Measurements from ENCODE around the gene ELK3. TPM values are rescaled to one million over a fixed set of nuclear protein-coding genes. Genes with fewer than 3 reads are reported as not detected.

The ELK3 gene
- total and polyA plus RNA-seq, 8 donors, result 2.9 to 12.9 (median 6.1) TPM

DNA sequence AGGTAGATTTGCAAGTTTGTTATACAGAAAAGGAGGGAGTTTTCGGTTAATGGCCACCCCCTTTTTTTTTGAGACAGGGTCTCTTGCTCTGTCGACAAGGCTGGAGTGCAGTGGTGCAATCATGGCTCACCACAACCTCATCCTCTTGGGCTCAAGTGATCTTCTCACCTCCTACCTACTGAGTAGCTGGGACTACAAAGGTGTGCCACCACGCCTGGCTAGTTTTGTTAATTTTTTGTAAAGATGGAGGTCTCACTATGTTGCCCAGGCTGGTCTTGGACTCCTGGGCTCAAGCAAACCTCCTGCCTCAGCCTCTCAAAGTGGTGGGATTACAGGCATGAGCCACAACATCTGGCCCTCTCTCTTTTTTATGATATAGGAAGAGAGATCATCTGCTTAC, 111.5 kb downstream of the ELK3 start:
- 96 to 97% methylated on average over 3 of the region's 3 CpGs for WGBS, 2 donors
- ATAC-seq, result no peak

DNA sequence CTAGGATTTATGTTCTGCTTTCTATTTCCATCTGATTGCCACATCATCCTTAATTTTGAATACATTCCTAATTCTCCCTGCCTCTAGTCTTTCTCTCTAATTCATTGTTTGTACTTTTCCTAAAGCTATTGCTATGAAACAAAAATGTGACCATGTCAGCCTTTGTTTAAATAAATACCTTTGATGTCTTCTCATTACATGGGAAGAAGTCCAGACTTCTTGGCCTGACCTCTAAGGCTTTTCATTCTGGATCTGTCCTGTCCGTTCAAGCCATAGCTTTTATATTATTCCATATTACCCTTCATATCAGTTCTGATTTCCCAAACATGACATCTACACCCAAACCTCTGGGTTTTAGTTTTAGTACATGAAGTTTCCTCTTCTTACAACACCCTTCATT, 114.7 kb downstream of the ELK3 start:
- DNase-seq, result no peak
- ATAC-seq, result peak in 1 of 4 donors; percentile 23
- peak; percentile 34 for FAIRE-seq
- intact Hi-C loops (cut with DNase I), result no loop called here
- H3K27ac ChIP-seq, result no peak overlapping the region
- WGBS, 2 donors, result 34 to 37% methylated on average over 1 of the region's 1 CpG
- TF ChIP-seq, protein P1, sequence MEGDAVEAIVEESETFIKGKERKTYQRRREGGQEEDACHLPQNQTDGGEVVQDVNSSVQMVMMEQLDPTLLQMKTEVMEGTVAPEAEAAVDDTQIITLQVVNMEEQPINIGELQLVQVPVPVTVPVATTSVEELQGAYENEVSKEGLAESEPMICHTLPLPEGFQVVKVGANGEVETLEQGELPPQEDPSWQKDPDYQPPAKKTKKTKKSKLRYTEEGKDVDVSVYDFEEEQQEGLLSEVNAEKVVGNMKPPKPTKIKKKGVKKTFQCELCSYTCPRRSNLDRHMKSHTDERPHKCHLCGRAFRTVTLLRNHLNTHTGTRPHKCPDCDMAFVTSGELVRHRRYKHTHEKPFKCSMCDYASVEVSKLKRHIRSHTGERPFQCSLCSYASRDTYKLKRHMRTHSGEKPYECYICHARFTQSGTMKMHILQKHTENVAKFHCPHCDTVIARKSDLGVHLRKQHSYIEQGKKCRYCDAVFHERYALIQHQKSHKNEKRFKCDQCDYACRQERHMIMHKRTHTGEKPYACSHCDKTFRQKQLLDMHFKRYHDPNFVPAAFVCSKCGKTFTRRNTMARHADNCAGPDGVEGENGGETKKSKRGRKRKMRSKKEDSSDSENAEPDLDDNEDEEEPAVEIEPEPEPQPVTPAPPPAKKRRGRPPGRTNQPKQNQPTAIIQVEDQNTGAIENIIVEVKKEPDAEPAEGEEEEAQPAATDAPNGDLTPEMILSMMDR (IDR thresholded peaks at IDR 0.05), result no peak
- H3K27me3 ChIP-seq, result no peaks in the 10 kb centered on the region
- H3K36me3 ChIP-seq, result no peaks in the 10 kb centered on the region
- H3K9me3 ChIP-seq, result no peaks in the 10 kb centered on the region
- H3K4me1 ChIP-seq, result no peaks in the 10 kb centered on the region
- no peak overlapping the region for H3K4me3 ChIP-seq

More for the DNA sequence above, 111.5 kb downstream of the ELK3 start:
- FAIRE-seq, result no peak
- Histone ChIP-seq H3K4me1 (no peaks in the 10 kb centered on the region), H3K27ac (no peak overlapping the region), H3K4me3 (no peak overlapping the region), H3K9me3 (no peaks in the 10 kb centered on the region), H3K27me3 (no peaks in the 10 kb centered on the region), H3K36me3 (no peaks in the 10 kb centered on the region)
- intact Hi-C loops (cut with DNase I), result no loop called here
- no peak for DNase-seq
- TF ChIP-seq, protein P1 (IDR thresholded peaks at IDR 0.05), result no peak

DNA sequence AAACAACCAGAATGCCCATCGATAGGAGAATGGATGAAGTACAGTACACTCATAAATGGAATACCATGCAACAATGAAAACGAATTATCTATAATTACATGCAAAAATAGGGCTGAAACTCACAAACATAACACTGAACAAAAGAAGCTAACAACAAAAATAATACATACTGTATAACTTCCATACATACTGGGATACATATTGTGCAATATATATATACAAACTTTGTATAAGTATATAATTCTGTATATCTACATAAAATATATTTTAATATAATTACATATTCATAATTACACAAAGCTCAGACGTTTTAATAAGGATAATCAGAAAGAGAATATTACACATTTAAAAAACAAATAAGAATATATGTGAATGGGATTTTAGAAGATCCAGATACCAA, 115.9 kb downstream of the ELK3 start:
- WGBS, 2 donors, result 81 to 87% methylated on average over 3 of the region's 3 CpGs
- no peak overlapping the region for H3K27ac ChIP-seq
- TF ChIP-seq, protein P1 (IDR thresholded peaks at IDR 0.05), result no peak
- no peaks in the 10 kb centered on the region for H3K4me1 ChIP-seq
- no peaks in the 10 kb centered on the region for H3K9me3 ChIP-seq
- H3K36me3 ChIP-seq, result no peaks in the 10 kb centered on the region
- no peak for ATAC-seq
- no peak for DNase-seq
- peak; percentile 76 for FAIRE-seq
- H3K27me3 ChIP-seq, result no peaks in the 10 kb centered on the region
- intact Hi-C loops (cut with DNase I), result no loop called here
- H3K4me3 ChIP-seq, result no peak overlapping the region

DNA sequence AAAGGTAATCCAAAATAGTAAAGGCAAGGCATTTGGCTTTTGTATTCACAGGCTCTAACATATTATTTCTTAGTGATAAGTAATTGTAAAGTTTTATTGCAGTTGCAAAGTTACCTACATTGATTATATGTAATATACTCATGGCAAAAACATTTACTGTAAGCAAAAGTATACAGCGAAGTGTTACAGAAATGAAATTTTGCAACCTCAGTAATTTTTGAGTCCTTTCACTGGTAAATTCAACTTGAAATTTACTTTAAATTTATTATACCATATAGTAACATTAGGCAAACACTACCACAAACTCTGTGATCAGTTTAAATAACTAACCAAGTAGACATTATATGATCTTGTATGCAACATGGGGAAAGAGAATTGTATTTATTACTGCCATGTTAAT, 117.0 kb downstream of the ELK3 start:
- 96 to 98% methylated on average over 1 of the region's 1 CpG for WGBS, 2 donors
- no peaks in the 10 kb centered on the region for H3K4me1 ChIP-seq
- H3K27me3 ChIP-seq, result no peaks in the 10 kb centered on the region
- no peaks in the 10 kb centered on the region for H3K36me3 ChIP-seq
- ATAC-seq (no peak), FAIRE-seq (no peak), DNase-seq (no peak)
- TF ChIP-seq, protein P1 (IDR thresholded peaks at IDR 0.05), result no peak
- no peak overlapping the region for H3K4me3 ChIP-seq
- H3K27ac ChIP-seq, result no peak overlapping the region
- no peaks in the 10 kb centered on the region for H3K9me3 ChIP-seq
- intact Hi-C loops (cut with DNase I), result no loop called here

DNA sequence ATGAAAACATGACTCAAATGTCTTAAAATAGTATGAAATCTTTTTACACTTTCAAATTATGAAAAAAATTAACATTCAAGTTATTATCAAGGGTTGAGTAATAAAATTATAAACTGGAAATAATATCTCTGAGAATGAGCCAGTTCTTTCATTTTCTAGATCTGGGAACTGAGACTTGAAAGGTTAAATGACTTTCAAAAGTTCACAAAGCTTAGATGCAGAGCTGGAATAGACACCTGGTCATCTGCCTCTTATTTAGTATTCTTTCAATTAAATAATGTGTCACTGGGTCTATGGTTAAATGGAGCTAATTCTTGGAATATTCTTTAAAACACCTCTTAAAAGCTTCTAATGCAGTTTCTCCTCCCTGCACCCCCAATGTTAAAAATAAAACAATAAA, 119.4 kb downstream of the ELK3 start:
- Histone ChIP-seq H3K27me3 (no peaks in the 10 kb centered on the region), H3K9me3 (no peaks in the 10 kb centered on the region), H3K4me1 (no peaks in the 10 kb centered on the region), H3K36me3 (no peaks in the 10 kb centered on the region), H3K27ac (no peak overlapping the region), H3K4me3 (no peak overlapping the region)
- no peak for ATAC-seq
- TF ChIP-seq, protein P1 (IDR thresholded peaks at IDR 0.05), result no peak
- peak; percentile 41 for FAIRE-seq
- intact Hi-C loops (cut with DNase I), result no loop called here
- no peak for DNase-seq

All from pancreas (tissue), 10 donors.